Renal pelvis (tissue), 4 donors: ENCODE results near the gene TMIGD2. TPM values are rescaled to one million over a fixed set of nuclear protein-coding genes. Genes with fewer than 3 reads are reported as not detected.
A peak's percentile ranks its signal among the peaks of the same experiment; 100 is the strongest.
"Not testable (repeated sequence)": the region's sequence is repeated elsewhere in the genome, so short reads cannot be mapped to it uniquely, and the experiment has no call there.

ENCODE experiments used
- DNase-seq: peaks from one replicate; pipeline ENCODE4 v3.0.0-alpha.2; 2013
- polyA plus RNA-seq, 3 donors: library from polyadenylated mRNA; unstranded; fragments of 120-200 nt; gene quantifications; one replicate each; pipeline ENCODE4 v1.2.1, GENCODE V29; 2013; ENCODE audit not compliant: insufficient read length in 3 of 3

TMIGD2 gene
- polyA plus RNA-seq, 3 donors = 0.30 to 0.69 (median 0.41) TPM

DNA sequence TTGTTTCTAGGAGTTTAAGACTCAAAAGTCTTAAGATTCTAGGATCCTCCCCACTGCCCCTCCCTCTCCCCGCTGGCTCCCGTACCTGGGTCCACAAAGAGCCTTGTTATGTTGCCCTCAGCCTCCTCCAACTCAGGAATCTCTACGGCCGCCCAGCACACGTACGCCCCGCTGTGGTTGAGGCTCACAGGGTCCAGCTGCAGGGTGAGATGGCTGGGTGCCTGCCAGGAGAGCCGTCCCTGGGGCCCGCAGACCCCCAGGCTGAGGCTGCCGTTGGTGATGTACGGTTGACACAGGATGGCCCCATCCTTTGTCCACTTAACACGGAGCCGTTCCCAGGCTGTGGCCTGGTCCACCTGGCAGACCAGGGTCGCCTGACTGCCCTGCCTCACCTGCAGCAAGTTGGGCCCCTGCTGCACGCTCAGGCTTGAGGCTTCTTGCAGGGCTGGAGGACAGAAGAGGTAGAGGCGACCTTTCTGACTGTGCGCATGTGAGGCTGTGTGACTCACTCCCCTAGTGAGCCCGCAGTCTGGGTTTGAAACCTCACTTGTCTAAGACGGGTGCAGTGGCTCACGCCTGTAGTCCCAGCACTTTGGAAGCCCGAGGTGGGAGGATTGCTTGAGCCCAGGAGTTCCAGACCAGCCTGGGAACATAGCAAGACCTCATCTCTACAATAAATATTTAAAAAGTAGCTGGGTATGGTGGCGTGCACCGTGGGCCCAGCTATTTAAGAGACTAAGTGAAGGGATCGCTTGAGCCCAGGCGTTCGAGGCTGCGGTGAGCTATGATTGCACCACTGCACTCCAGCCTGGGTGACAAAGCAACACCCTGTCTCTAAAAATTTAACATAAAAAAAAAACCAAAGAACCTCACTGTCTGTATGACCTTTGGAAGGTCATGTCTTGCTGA, 4.0 kb downstream of the TMIGD2 start:
- DNase-seq = no peak

DNA sequence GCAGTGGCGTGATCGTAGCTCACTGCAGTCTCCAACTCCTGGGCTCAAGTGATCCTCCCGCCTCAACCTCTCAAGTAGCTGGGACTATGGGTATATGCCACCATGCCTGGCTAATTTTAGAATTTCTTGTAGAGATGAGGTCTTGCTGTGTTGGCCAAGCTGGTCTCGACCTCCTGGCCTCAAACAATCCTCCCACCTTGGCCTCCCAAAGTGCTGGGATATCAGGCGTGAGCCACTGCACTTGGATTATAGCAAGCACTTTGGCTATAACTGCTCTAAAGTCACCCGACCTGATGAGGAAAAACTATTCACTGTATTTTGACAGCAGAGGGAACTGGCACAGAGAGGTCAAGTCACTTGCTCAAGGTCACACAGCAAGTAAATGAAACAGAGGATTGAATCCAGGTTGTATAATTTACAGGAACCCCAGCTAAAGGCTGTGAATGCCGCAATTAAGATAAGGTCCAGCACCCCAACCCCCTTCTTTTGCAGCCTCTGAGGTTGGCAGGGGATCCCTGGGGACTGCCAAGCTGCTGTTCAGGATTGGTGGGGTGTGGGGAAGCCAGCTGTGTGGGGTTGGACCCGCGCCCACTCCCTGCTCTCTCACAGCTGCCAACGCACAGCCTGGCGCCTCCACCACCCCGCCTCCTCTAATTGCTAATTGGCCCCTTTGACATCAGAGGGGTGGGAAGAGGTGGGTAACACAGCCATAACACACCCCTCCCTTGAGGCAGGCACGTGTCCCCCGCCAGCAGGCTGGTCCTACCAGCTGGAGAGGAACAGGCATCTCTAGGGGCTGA, 6.0 kb downstream of the TMIGD2 start:
- DNase-seq = no peak

DNA sequence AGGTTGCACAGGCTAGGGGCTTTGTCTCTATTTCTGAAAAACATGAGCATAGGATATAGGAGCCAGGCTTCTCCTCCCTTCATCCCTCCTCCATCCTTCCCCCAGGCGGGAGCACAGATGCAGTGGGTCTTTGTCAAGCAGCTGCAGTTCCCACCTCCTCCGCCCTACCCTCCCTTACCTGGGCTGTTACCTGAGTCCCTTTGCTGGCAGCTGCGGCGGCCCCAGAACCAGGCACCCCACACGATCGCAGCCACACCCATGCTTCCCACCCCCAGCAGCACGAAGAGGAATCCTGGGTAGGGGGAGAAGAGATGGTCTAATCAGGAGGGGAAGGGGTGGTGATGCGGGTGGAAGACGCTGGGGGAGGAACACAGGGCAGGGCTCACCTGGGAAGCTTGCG, 7.8 kb downstream of the TMIGD2 start:
- DNase-seq = no peak

DNA sequence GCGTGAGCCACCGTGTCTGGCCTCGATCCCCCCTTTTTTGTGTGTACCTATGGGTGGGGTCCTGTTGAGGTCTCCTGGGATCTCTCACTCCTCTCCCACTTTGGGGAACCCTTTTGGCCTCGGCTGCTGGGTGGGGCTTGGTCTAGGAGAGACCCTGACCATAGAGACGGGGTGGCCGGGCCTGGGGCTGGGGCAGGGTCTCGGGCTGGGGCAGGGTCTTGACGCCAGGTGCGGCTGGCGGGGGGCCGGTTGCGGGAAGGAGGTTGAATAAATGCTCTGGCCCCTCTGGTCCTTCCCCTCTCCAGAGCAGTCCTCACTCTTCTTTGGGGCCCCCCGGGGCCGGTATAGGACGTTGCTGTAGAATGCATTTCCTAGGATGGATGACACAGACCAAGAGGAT, 9.7 kb downstream of the TMIGD2 start:
- DNase-seq = no peak

DNA sequence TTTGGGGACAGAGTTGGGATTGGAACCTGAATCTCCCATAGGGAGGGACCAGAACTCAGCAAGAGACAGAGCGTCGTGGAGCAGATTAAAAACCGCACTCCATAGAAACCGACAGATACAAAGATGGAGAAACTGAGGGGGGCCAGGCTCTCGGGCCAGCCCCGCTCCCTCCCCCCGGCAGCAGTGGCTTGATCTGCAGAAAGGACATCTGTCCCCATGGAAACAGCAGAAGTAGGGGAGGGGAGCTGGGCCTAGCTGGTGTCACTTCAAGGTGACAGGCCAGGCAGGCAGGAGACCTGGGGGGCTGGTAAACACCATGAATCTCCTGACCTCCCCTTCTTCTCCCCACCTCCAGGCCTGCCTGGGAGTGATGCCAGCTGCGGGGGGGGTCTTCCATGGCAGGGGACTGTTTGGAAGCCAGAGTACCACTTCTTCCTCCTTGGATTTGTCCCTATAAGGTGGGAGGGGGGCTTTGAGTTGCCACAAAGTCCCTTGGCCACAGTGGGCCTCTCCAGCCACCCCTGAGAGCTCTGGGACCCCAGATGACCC, 10.9 kb downstream of the TMIGD2 start:
- no peak for DNase-seq

DNA sequence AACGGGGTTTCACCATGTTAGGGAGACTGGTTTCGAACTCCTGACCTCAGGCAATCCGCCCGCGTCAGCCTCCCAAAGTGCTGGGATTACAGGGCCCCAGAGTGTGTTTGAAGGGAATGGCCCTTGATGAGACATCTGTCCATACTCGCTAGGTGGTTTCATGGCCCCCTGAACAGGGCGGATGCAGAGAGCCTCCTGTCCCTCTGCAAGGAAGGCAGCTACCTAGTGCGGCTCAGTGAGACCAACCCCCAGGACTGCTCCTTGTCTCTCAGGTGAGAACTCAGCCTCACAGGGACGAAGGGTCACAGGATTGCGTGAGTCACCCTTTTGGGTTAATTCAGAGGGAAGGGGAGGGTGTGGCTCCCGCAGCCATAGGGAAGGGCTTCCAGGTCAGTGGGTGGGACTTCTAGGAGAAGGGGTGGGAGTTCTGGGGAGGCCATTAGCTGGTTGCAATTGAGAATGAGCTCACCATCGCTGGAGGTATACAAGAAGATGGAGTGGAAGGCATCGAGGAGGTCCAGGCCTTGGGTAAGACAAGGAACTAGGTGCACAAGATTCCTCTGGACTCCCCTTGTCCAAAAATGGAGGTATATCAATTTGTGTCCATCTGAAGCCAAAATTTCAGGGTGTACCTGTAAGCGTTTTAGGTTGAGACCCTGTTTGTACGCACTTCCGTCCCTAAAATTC, 14.0 kb downstream of the TMIGD2 start:
- no peak for DNase-seq

DNA sequence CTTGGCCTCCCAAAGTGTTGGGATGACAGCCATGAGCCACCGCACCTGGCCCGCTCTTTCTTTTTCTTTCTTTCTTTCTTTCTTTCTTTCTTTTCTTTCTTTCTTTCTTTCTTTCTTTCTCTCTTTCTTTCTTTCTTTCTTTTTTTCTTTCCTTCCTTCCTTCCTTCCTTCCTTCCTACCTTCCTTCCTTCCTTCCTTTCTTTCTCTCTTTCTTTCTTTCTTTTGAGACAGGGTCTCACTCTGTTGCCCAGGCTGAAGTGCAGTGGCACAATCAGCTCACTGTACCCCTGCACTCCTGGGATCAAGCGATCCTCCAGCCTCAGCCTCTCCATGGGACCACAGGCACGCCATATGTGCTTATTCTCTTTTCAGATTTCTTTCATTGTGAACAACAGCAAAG, 16.0 kb downstream of the TMIGD2 start:
- DNase-seq = not testable (repeated sequence)

DNA sequence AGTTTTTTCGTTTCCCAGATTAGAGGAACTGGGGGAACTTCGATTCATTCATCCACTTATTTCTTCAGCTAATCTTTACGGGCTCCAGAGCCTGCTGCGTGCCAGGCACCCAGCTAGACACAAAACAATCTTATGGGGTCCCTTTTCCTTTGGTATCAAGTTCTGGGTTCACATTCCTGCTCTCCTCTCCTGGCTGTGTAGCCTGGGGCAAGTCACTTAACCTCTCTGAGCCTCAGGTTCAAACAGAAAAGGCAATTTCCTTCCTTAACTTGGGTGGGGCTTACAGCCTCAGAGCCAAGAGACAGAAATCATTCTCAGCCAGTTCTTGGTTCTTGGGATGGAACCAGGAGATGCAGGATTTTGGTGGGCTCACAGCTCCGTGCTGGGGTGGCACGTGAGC, 17.2 kb downstream of the TMIGD2 start:
- DNase-seq = no peak

DNA sequence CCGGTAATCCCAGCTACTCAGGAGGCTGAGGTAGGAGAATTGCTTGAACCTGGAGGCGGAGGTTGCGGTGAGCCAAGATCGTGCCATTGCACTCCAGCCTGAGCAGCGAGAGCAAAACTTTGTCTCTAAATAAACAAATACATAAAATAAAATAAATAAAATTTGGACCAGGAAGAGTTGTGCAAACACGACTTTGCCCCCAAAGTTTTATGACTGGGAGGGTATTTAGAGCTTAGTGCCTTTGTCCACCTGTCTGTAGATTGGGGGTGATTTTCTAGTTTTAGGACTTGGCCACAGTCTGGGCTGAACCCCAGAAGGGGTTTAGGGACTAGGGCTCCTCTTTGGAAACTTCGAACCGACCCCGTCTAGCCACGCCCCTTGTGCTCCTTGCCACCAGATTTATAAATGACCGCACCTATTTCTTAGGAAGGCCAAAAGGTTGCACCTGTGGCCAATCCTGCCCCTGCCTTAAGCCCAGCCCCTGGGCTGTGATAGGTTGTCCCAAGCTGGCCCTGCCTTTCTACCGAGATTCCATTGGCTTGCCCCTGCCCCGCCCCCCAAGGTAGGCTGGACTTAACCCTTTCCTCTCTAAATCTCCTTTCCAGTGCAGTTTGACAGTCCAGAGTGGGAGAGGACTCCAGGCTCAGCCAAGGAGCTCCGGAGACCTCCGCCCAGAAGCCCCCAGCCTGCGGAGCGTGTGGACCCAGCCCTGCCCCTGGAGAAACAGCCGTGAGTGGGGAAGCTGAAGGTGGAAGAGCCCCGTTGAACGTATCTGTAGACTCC, 17.8 kb downstream of the TMIGD2 start:
- DNase-seq = no peak

DNA sequence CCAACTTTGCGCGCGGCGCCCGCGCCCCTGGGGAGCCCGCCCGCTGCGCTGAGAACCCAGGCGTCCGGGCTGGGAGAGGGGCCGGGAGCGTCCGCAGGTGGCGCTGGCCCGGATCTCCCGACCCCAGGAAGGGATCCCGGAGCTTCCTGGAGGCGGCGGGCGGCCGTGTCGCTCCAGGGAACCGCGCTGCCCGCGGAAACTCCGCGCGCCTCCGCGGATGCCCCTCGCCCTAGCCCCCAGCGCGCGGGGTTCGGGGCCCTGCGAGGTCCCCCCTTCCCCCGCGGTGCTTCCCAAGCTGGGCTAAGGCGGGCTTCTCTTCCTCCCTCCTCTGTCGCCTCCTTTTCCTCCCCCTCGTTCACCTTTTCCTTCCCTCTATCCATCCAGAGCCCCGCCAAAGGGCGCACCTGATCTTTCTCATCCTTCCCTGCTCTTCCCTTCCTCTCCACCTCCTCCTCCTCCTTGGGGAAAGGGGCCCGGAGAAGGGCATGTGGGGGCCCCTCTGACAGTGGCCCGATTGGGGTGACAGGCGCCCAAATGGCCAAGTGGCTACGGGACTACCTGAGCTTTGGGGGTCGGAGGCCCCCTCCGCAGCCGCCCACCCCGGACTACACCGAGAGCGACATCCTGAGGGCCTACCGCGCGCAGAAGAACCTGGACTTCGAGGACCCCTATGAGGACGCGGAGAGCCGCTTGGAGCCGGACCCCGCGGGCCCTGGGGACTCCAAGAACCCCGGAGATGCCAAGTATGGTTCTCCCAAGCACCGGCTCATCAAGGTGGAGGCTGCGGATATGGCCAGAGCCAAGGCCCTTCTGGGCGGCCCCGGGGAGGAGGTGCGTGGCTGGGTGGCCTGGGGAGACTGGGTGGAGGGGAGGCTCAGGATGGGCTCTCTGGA, 22.4 kb downstream of the TMIGD2 start:
- no peak for DNase-seq

DNA sequence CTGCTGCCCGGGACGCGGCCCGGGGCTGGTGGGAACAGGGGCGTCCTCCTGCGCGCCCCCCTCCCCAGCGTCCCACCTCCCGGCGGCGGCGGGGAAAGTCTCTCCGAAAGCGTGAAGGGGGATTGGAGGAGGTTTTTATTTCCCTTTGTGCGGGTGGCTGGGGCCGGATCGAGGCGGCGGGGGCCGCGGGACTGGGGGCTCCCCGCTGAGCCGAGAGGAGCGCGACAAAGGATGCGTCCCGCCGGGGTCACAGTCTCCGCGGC, 23.0 kb downstream of the TMIGD2 start:
- DNase-seq = no peak

DNA sequence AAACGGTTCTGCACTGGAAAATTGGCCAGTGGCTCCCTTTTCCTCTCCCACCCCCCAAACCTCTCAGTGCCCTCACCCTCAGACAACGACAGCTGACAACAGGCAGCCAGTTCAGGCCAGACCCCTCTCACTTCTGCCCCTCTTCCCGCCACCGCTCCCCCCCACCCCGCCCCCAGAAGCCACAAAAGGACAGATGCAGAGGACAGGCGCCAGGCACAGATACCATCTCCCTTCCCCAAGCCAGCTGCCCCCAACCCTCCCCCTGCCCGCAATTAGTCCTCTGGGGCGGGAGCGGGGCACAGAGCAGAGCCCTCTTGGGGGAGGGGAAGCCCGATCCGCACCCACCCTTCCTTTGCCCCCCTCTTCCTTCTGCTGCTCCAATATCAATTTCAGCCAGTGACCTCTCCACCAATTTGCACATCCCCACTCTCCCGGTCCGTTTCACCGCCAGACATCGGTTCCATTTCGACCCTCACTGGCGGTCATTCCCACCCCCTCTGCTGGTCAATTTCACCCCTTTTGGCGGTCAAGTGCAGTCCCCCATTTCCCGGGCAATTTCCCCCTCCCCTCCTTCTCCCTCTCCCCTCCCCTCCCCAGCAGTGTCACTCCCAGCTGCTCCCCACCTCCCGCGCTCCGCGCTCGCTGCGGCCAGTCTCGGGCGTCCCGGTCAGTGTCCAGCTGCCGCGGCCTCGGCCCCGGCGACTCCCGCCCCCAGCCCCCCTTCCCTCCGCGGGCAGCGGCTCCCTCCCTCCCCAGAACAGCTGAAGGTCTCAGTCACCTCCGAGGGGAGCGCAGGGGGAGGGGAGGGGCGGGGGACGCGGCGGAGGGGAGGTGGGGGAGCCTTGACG, 23.5 kb downstream of the TMIGD2 start, which contains the start of gene SHD:
Gene SHD, plus strand, starts transcription at position 848 of the 848 bp plus-strand sequence. CDS start 798 bp downstream, outside the sequence.
- DNase-seq = peak; percentile 42

DNA sequence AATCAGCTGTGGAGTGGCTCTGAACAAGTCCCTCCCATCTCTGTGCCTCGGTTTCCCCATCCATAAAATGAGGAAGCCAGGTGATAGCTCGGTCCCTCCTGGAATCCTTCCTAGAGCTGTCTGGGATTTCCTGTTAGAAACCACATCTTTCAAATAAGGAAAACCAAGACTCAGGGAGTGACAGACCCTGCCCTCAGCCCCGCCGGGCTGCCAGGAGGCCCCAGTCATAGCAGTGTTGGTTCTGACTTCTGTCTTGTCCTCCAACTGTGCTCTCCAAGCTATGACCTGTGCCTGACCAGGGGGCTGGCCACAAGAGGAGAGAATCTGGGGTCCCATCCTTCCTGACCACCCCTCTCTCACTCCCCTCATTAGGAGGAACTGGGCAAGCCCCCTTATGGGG, 24.2 kb downstream of the TMIGD2 start:
- no peak for DNase-seq

DNA sequence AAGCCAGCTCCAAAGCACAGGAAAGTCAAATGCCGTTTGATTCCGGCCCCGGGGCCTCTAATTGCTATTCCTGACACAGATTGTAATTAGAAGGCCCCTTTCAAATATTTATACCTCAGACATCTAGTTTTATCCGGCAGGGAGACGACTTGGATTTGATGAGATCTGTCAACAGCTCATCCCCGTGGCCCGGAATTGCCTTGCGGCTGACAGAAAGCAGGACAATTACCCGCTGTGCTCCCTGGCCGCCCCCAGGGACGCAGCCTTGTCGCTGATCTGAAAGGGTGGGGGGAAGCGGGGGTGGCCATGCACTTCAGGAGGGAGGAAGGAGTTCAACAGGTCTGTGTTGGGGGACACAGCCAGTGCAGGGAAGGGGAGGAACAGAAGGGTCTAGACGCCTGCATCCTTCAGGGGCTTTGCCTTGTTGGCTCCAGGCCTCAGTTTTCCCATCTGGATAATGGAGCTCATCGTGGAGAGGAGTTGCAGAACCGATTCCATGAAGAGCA, 24.9 kb downstream of the TMIGD2 start:
- no peak for DNase-seq

DNA sequence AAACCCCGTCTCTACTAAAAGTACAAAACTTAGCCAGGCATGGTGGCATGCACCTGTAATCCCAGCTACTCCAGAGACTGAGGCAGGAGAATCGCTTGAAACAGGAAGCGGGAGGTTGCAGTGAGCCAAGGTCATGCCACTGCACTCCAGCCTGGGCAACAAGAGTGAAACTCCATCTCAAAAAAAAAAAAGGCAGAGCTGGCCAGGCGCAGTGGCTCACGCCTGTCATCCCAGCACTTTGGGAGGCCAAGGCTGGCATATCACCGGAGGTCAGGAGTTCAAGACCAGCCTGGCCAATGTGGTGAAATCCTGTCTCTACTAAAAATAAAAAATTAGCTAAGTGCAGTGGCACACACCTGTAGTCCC, 27.9 kb downstream of the TMIGD2 start:
- not testable (repeated sequence) for DNase-seq

DNA sequence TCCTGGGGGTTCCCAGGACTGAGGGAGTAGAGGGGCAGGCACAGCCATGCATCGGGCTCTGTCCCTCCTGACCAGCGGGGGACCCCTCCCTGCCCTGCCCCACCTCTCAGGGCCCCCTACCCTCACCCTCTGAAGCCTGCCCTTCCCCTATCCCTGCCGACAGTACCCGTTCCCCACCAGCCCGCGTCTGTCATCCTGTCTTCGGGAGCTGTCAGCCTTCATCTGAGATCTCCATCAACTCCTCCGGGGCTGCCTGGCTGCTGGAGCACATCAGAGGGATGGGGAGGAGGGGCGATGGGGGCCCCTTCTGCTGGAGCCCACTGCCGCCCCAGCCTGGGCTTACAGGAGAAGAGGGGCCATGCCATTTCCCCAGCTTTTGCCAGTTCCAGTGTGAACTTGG, 29.3 kb downstream of the TMIGD2 start:
- DNase-seq = no peak

DNA sequence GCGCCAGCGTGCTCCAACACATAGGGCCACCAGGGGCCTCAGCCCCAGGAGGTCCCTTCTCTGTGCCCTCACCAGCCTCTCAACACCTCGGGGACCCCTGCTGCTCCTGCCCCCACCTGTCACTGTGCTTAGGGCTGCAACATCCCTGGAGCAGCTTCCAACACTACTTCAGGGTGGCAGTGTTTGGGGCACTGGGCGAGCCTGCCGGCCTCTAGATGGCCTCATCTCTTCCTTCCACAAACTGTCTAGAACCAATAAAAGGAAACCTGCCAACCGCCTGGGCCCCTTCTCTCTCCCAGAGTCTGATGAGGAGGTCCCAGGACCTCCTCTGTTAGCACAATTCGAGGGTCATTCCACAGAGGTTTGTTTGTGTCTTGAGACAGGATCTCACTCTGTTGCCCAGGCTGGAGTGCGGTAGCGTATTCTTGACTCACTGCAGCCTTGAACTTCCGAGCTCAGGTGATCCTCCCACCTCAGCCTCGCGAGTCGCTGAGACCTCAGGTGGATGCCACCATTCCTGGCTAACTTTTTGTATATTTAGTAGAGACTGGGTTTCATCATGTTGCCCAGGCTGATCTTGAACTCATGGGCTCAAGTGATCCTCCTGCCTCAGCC, 33.3 kb downstream of the TMIGD2 start:
- DNase-seq = no peak

DNA sequence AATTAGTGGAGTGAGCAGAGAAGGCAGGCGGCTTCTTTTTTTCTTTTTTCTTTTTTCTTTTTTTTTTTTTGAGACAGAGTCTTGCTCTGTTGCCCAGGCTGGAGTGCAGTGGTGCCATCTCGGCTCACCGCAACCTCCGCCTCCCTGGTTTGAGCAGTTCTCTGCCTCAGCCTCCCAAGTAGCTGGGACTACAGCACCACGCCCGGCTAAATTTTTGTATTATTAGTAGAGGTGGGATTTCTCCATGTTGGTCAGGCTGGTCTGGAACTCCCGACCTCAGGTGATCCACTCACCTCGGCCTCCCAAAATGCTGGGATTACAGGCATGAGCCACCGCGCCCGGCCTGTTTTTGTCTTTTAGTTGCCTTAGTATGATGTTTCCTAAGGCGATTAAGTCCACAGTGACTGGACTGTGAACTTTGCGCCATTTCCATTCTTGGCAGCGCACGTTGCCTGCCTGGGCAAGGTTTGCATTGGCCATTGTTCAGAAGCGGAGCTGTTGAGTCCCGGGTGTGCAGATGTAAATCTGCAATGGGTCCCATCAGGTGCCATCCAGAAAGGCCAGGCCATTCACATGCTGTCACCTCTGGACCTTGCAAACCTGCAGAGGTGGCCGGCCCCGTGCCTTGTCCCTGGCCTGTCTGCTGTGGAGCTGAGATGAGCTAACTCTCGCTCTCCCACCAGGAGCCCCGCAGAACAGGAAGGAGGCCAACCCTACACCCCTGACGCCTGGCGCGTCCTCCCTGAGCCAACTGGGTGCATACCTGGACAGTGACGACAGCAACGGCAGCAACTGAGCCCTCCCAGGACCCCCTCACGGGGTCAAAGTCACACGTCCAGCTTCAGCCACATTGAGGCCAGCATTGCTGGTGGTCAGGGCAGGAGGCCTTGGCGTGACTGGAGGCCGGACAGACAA, 34.0 kb downstream of the TMIGD2 start:
- DNase-seq = no peak
